Osteoblast (primary cell): ENCODE results near the gene CBLC. TPM values are rescaled to one million over a fixed set of nuclear protein-coding genes. Genes with fewer than 3 reads are reported as not detected.

Experiments used
- DNase-seq: peaks from one replicate; pipeline ENCODE4 v3.0.0; 2011; ENCODE audit warnings: low spot score, mixed read lengths; ENCODE audit not compliant: insufficient read length; ENCODE audit errors: missing footprints
- H2AFZ ChIP-seq: 2 replicates; pipeline ENCODE4 v1.6.0; 2011; ENCODE audit warnings: mild to moderate bottlenecking, low read length
- H3K27ac ChIP-seq: 2 replicates; pipeline ENCODE4 v1.5.1; 2011; ENCODE audit warnings: mild to moderate bottlenecking, low read depth, low read length, moderate library complexity
- H3K27me3 ChIP-seq: 2 replicates; pipeline ENCODE4 v1.6.0; 2012; ENCODE audit warnings: mild to moderate bottlenecking, control low read depth, inconsistent platforms, low read length, moderate library complexity; ENCODE audit not compliant: insufficient read depth
- H3K36me3 ChIP-seq: 2 replicates; pipeline ENCODE4 v1.5.1; 2011; ENCODE audit warnings: mild to moderate bottlenecking, low read length, control low read depth, moderate library complexity; ENCODE audit not compliant: insufficient read depth
- H3K4me1 ChIP-seq: 2 replicates; pipeline ENCODE4 v1.5.1; 2011; ENCODE audit warnings: mild to moderate bottlenecking, low read length, control low read depth, moderate library complexity; ENCODE audit not compliant: insufficient read depth
- H3K4me2 ChIP-seq: 2 replicates; pipeline ENCODE4 v1.6.0; 2011; ENCODE audit warnings: mild to moderate bottlenecking, low read length; ENCODE audit not compliant: insufficient read depth
- H3K4me3 ChIP-seq: fragments of 200-600 bp; sonication (generic); 3 replicates; pipeline ENCODE4 v1.5.1; 2012; ENCODE audit warnings: mild to moderate bottlenecking, low read length, inconsistent platforms; ENCODE audit not compliant: insufficient read depth
- H3K79me2 ChIP-seq: 2 replicates; pipeline ENCODE4 v1.6.0; 2012; ENCODE audit warnings: mild to moderate bottlenecking, low read length, control low read depth, inconsistent platforms; ENCODE audit not compliant: insufficient read depth
- H3K9me3 ChIP-seq: 2 replicates; pipeline ENCODE4 v1.5.1; 2011; ENCODE audit warnings: low read depth, low read length, control low read depth
- H4K20me1 ChIP-seq: 2 replicates; pipeline ENCODE4 v1.6.0; 2012; ENCODE audit warnings: mild to moderate bottlenecking, low read length, control low read depth; ENCODE audit not compliant: insufficient read depth
- CTCF ChIP-seq: IDR thresholded peaks from 2 replicates; pipeline ENCODE4 v1.5.1; 2011; ENCODE audit warnings: mild to moderate bottlenecking, low read depth, low read length, moderate library complexity; ENCODE audit errors: extremely low read depth
- total RNA-seq: library from RNA; depleted of rRNA; stranded (reverse); fragments of >200 nt; gene quantifications from 2 replicates; pipeline ENCODE4 v1.2.3, GENCODE V29; 2012

The CBLC gene
- total RNA-seq, 1 donor, result not detected

DNA sequence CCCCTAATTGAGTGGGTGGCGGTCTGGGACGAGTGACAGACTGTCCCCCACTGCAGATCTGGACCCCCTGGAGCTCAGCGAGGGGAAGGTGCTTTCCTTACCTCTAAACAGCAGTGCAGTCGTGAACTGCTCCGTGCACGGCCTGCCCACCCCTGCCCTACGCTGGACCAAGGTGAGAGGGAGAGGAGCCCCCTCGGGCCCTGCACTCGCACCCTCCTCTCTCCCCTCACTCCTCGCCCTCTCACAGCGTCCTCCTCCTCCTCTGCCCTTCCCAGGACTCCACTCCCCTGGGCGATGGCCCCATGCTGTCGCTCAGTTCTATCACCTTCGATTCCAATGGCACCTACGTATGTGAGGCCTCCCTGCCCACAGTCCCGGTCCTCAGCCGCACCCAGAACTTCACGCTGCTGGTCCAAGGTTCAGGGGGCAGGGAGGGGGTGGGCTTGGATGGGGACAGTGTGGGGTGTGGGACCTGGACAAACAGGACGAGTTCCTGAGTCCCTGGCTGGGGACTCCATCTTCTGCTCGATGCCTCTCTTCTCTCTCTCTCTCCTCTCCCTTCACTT is 40.9 kb downstream of the CBLC start:
- H3K4me2 ChIP-seq, result no peak overlapping the region
- peak; percentile 58 for DNase-seq

DNA sequence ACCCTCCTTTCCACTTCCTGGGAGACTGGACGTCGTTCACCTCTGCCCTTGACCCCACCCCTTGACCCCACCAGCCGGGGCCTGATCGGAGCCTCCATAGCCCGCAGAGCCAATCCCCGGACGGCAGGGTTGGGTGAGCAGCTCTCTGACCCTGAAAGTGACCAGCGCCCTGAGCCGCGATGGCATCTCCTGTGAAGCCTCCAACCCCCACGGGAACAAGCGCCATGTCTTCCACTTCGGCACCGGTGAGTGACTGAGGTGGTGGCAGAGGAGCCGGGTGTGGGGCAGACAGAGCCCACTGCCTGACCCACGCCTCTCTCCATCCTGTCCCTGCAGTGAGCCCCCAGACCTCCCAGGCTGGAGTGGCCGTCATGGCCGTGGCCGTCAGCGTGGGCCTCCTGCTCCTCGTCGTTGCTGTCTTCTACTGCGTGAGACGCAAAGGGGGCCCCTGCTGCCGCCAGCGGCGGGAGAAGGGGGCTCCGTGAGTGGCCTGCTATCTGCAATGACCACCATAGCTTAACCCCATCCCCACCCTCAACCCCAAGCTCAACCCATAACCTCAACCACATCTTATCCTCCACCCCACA is 41.6 kb downstream of the CBLC start:
- Histone ChIP-seq H3K27me3 (peaks cover 5% of the 10 kb centered on the region), H3K27ac (no peak overlapping the region), H2AFZ (no peak overlapping the region), H4K20me1 (no peaks in the 10 kb centered on the region), H3K4me2 (no peak overlapping the region), H3K4me1 (no peaks in the 10 kb centered on the region), H3K36me3 (no peaks in the 10 kb centered on the region), H3K79me2 (no peaks in the 10 kb centered on the region), H3K9me3 (no peaks in the 10 kb centered on the region), H3K4me3 (no peak overlapping the region)
- TF ChIP-seq CTCF, result no peak
- DNase-seq, result peak; percentile 38

More for the DNA sequence above, 40.9 kb downstream of the CBLC start:
- Histone ChIP-seq H3K27me3 (peaks cover 4% of the 10 kb centered on the region), H3K27ac (no peak overlapping the region), H3K36me3 (no peaks in the 10 kb centered on the region), H3K4me3 (no peak overlapping the region), H3K79me2 (no peaks in the 10 kb centered on the region), H2AFZ (no peak overlapping the region), H3K4me1 (no peaks in the 10 kb centered on the region), H4K20me1 (no peaks in the 10 kb centered on the region), H3K9me3 (no peaks in the 10 kb centered on the region)
- TF ChIP-seq CTCF, result no peak

DNA sequence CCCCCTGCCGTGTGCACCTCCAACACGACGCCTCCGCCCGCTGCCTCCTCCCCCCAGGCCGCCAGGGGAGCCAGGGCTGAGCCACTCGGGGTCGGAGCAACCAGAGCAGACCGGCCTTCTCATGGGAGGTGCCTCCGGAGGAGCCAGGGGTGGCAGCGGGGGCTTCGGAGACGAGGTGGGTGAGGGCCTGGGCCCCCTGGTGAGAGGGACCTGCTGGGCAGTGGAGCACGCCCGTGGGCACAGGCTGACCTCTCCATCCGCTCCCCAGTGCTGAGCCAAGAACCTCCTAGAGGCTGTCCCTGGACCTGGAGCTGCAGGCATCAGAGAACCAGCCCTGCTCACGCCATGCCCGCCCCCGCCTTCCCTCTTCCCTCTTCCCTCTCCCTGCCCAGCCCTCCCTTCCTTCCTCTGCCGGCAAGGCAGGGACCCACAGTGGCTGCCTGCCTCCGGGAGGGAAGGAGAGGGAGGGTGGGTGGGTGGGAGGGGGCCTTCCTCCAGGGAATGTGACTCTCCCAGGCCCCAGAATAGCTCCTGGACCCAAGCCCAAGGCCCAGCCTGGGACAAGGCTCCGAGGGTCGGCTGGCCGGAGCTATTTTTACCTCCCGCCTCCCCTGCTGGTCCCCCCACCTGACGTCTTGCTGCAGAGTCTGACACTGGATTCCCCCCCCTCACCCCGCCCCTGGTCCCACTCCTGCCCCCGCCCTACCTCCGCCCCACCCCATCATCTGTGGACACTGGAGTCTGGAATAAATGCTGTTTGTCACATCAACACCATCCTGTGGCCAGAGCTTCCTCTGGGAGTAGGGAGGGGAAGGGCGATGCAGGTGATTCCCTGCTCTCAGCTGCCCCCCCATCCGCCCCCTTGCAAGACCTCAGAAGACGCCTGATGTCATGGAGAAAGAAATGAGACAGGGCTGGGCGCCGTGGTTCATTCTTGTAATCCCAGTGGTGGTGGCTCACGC is 43.2 kb downstream of the CBLC start:
- DNase-seq, result peak; percentile 90
- no peaks in the 10 kb centered on the region for H3K9me3 ChIP-seq
- H2AFZ ChIP-seq, result no peak overlapping the region
- H3K27ac ChIP-seq, result no peak overlapping the region
- no peaks in the 10 kb centered on the region for H3K4me1 ChIP-seq
- H4K20me1 ChIP-seq, result no peaks in the 10 kb centered on the region
- peaks cover 5% of the 10 kb centered on the region for H3K27me3 ChIP-seq
- H3K79me2 ChIP-seq, result no peaks in the 10 kb centered on the region
- no peak for TF ChIP-seq CTCF
- H3K4me3 ChIP-seq, result no peak overlapping the region
- H3K4me2 ChIP-seq, result no peak overlapping the region
- H3K36me3 ChIP-seq, result no peaks in the 10 kb centered on the region

DNA sequence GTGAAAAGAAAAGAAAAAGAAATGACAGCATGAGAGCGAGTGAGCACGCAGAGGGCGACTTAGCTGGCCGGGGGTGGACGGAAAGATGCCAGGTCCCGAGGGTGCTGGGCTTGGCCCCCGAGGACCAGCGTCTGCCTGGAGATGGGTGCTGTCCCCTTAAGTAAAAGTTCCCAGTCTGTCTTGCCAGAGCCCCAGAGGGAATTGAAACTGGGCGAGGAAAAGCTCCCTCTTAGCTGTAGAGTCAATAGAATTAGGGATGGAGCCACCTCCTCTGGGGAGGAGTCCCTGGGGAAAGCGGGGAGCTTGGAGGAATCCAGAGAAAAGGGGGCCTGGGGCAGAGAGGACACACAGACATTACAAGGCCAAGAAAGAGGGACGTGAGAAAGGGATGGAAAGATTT is 44.5 kb downstream of the CBLC start:
- H3K27ac ChIP-seq, result no peak overlapping the region
- peak; percentile 71 for DNase-seq
- H2AFZ ChIP-seq, result no peak overlapping the region
- H3K9me3 ChIP-seq, result no peaks in the 10 kb centered on the region
- H4K20me1 ChIP-seq, result no peaks in the 10 kb centered on the region
- H3K4me2 ChIP-seq, result no peak overlapping the region
- no peak for TF ChIP-seq CTCF
- H3K27me3 ChIP-seq, result peaks cover 5% of the 10 kb centered on the region
- no peaks in the 10 kb centered on the region for H3K4me1 ChIP-seq
- H3K36me3 ChIP-seq, result no peaks in the 10 kb centered on the region
- H3K4me3 ChIP-seq, result no peak overlapping the region
- no peaks in the 10 kb centered on the region for H3K79me2 ChIP-seq
